ENCODE results near the gene ARPC5L.
A peak's percentile ranks its signal among the peaks of the same experiment; 100 is the strongest.
"Not testable (repeated sequence)": the region's sequence is repeated elsewhere in the genome, so short reads cannot be mapped to it uniquely, and the experiment has no call there.

Gene ARPC5L

DNA sequence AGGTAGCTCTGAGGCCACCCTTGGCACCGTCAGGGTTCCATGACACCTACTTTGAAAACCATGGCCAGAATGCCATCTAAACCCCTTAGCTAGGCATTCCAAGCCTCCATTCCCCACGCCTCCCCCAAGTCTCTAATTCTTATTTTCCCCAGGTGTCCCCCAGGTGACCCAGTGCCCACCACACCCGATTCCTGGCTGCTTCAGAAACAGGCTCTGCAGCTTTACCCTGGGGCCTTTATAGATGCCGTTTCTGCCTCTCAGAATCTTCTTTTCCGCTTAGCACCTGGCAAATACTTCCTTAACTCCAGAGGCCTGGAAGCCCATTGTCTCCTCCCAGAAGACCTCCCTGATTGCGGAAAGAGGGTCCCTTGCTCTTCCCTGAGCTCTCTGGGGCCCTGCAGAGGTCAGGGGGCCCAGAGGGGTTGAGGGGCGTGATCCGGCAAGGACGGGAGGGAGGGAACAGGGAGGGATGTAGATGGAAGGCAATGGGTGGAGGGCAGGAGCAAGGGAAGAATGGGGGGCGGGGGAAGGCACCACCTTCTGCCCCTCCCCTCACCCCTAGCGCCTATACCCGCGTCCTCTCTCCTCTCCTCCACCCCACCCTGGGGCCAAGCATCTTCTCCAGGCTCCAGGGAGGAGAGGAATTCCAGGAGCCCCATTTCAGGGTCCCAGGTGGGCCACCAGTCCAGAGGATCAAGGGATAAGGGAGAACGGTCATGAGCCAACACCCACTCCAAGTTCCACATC, 20.7 kb upstream of the ARPC5L start:
- peak in 1 of 2 experiments; percentile 2 for DNase-seq

DNA sequence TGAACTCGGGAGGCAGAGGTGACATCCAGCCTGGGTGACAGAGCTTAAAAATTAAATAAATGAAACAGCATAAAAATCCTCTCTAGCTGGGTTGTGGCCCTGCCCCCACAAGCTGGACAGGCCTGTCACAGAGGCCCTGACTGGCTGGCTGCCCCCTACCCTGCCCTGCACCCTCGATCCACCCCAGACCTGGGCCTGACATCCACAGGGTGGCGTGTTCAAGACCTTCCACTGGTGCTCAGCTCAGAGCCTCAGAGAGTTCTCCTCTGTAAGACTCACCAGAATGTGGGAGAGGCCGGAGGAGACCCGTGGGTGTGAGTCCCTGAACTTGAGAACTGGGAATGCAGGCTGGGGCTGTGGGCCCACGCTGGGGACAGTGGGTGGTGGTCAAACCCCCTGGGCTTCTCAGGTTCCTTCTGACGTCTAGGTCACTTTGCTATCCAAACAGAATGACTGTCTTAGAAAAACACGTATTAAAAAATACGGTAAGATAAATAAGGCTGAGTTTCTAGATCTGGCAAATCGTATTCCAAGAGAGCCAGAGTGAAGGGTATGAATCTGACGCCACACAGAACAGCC, 18.4 kb upstream of the ARPC5L start:
- no peak for DNase-seq

DNA sequence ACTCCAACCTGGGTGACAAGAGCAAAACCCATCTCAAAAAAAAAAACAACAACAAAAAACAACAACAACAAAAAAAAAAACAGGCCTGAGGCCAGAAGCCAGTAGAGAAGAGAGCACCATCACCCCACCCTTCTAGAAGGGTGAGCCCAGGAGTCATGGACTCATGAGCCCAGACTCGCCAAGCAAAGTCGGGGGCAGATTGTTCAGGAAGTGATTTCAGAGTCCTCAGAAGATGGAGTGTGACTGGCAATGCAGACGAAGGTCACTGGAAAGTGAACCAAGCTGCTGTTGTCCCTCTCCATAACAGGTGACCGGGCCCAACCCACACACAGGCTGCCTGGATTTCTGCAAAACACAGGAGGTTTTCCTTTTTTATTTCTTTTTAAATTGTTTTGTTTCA, 17.6 kb upstream of the ARPC5L start:
- no peak for DNase-seq

DNA sequence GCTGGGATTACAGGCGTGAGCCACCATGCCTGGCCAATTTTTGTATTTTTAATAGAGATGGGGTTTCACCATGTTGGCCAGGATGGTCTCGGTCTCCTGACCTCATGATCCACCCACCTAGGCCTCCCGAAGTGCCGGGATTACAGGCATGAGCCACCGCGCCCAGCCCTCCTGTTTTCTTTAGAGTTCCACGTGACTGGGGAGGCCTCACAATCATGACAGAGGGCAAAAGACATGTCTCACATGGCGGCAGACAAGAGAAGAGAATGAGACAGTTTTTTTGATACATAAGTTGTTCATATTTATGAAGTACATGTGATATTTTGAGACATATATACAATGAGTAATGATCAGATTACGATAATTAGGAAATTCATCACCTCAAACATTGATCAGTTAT, 15.5 kb upstream of the ARPC5L start:
- not testable (repeated sequence) for DNase-seq

DNA sequence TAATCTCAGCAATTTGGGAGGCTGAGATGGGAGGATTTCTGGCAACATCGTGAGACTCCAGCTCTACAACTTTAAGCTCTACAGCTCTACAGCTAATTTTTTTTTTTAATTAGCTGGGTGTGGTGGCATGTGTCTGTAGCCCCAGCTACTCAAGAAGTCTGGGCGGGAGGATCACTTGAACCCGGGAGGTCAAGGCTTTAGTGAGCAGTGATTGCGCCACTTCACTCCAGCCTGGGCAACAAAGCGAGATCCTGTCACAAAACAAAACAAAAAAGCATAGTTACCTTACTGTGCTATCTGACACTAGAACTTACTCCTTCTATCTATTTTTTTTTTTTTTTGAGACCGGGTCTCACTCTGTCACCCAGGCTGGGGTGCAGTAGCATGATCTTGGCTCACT, 15.0 kb upstream of the ARPC5L start:
- DNase-seq = no peak

DNA sequence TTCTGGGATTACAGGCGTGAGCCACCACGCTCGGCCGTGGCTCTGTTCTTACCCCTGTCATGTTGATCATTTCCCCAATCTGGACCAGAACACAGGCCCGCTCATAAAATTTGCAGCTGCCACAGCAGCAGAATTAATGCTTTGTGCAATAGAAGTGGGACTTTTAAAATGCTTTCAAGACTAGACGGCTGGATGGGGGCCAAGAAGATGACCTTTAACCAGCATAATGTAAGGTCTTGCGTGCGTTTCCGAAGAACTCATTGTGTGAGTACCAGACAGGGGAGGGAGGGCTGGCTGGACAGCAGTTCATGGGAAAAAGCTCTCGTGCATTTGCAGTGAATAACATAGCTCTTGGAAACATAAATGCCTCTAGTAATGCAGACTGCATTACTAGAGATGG, 12.1 kb upstream of the ARPC5L start:
- DNase-seq = no peak

DNA sequence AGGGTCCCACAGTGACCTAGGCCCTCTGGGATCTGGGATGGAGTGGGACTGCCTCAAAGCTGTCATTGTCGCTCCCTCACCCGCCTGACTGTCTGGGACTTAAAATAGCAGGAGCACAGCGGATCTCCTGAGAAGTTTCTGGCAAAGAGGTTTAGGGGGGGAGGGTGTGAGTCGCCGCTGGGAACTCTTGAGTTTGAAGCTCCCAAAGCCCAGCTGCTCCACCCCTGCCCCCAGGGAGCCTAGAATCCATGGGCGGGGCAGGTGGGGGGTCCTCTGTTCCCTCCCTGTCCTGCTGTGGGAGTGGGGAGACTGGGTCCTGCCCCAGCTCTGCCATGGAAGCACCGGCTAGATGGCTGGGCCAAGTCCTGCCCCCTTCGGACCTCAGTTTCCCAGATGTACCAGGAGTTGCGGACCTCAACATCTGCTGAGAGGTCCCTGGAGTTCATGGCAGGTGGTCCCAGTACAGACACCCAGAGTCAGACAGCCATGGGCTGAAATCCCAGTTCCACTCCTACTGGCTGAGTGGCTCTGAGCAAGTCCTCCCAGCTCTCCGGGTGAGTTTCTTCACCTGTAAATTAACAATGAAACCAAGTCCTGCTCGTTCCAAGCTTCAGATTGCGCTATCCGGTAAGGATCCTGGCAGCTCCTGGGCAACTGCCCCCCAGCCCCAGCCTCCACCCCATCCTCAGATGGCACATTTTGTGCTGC, 9.7 kb upstream of the ARPC5L start:
- DNase-seq = no peak

DNA sequence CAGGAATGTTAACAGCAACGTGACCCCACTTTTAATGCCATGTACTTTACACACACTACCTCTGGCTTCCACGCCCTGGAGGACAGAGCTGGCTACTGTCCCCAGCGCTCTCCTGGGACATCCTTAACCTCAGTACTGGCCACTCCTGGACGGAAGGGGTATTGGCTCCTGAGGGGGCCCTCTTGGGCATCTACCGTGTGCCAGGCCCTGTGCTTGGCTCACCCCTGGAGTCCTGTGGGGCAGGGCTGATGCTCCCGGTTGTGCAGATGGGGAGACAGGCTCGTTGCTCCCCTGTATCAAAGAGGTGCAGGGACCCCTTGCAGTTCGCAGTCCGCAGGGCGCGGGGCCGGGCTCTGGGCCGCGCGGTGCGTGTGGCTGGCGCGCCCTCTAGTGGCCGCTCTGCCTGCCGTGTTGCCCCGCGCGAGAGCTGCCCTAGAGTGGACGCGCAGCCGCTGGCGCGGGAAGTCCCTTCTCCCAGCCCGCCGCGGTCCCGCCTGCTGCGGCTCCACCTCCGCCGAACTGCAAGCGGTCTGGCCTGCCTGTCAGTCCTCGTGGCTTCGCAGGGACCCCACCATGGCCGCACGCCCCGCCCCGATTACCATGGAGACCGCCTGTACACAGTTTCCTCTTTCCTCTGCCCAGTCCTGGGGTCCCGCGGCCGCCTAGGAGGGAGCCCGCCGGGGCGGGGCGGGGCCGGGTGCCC, 8.9 kb upstream of the ARPC5L start, which contains the start of gene WDR38:
TSS of gene WDR38 (plus strand) at position 632 of the 703 bp plus-strand sequence. CDS start 72 bp downstream, outside the sequence.
- peak; percentile 21 to 73 for DNase-seq

DNA sequence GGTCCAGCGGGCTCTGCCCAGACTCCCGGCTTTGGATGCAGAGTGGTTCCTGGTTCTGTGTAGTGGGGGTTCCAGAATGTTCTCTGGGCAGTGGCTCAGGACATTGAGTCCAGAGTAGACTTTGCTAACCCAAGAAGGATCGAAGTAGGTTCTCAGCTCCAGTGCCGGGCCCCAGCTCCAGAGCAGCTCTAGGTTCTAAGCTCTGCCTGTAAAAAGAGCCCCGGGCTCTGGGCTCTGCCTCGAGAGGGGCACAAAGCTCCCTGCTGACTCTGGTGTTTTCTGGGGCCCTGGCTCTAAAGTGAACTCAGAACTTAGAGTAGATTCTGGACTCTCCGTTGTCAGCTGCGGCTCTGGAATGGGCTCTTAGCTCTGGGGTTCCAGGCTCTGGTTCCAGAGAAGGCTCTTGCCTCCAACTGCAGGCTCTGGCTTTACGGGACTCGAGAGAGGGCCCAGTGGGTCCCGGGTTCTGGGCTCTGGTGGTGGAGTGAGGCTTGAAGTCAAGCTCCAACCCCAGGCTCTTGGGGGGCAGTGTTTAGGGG, 8.3 kb upstream of the ARPC5L start:
- no peak for DNase-seq

DNA sequence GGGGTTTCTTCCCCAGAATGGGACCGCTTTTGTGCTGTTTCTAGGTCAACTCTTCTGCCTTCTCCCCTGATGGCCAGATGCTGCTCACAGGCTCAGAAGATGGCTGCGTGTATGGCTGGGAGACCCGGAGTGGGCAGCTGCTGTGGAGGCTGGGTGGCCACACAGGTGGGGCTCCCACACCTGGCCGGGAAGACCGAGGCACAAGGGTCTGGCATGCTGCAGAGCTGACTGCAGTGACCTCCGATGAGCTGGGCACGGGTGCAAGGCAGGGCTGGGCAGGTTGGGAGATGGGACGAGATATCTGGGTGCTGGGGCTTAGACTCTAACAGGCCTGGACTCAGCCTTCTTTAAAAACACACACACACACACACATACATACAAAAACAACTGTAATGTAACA, 7.8 kb upstream of the ARPC5L start:
- DNase-seq = no peak

DNA sequence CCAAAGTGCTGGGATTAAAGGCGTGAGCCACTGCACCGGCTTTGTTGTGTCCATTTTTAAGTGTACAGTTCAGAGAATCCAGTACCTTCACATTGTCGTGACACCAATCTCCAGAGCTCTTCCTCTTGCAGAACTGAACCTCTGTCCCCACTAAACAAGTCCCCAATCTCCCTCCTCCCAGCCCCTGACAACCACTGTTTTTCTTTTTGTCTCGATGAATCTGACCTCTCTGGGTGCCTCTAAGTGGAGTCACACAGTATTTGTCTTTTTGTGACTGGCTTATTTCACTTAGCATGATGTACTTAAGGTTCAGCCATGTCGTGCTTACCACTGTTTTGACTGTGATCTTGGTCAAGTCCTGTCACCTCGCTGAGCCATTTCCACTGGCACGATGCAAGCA, 7.1 kb upstream of the ARPC5L start:
- DNase-seq = no peak

DNA sequence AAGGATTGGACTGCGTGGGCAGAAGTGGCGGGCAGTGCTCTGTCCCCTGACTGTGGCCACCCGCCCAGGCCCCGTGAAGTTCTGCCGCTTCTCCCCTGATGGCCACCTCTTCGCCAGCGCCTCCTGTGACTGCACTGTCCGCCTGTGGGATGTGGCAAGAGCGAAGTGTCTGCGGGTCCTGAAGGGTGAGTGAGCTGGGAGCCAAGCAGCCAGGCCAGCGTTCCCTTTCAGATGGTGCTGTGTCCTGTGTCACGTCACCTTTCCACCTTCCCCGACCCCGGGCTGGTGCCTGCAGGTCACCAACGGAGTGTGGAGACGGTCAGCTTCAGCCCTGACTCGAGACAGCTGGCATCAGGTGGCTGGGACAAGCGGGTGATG, 6.4 kb upstream of the ARPC5L start:
- DNase-seq = no peak

DNA sequence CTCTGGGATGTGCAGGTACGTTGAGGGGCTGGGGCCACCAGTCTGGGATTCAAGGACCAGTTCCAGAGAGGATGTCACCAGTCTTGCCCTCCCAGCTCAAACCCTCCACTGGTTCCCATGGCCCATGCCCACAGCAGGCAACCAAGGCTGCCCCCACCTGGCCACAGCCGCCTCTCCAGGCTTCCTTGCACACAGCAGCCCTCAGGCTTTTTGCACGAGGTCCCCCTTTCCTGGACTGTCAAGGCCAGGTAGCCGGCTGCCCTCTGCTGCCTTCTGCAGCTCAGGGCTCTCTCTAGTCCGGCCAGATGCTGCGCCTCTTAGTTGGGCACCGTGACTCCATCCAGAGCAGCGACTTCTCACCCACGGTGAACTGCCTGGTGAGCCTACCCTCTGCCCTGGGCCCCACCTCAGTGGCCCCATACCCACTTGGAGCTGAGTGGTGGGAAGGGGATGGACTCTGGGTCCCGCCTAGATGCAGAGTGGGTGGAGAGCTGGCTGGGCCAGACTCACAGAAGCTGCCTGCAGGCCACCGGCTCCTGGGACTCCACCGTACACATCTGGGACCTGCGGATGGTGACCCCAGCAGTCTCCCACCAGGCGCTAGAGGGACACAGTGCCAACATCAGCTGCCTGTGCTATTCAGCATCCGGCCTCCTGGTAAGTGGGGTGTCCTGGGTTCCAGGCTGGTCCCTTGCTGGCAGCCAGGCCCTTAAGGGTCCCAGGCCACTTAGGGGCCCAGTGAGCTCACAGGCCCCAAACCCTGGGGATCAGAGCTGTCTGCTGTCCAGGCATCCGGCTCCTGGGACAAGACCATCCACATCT, 5.8 kb upstream of the ARPC5L start:
- peak in 1 of 2 experiments; percentile 40 for DNase-seq

DNA sequence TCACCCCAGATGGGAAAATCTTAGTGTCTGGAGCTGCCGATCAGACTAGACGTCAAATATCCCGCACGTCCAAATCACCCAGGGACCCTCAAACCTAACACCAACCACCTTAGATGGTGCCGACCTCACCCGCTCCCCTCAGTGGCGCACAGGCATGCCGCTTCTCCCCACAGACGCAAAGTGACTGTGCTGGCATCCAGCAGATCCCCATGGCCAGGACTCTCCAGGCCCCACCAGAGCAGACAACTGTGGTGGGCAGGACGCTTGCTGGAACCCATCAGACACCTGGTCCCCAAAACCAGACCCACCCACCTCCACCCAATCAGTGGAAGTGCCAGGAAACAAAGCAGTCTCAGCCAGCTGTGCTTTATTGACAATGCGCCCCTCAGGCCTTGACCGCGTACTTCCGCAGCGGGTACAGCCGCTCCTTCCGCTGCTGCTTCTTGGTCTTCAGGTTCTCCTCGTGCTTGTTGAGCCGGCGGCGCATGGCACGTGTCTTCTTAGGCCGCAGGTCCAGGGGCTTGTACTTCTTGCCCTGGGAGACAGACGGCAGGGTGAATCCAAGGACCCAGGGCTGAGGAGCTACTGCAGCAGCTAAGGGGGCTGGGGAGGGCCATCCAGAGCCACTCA, 4.3 kb upstream of the ARPC5L start:
- no peak for DNase-seq

DNA sequence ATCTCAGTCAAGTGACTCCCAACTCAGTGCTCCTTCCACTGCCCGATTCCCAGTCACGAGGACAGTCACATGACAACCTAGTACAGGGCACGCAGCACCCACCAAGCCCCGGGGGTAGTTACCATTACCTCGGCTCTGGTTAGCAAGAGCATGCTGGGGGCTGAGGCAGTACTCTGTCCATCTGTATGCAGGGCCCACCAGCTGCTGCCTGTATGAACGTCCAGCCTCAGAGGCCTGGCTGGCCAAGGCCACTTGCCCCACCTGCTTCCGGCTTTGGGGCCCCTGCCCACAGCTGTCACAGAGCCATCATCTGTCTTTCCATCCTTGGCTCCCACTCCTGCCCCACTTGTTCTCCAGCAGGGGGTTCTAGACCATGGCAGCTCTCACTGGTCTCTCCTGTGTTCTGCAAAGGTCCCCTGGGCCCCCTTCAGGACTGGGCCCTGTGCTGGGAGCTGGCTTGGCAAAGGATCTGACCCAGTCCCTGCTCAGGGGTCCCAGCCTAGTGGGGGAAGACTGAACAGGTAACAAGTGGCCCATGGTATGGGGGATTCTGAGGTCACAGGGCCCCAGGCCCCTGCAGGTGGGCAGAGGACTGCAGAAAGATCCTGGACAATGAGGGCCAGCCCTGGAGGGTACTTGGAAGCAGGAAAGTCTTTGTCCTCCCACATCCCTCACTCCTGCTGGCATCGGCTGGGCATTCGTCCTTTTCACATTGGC, 3.4 kb upstream of the ARPC5L start:
- DNase-seq = no peak

DNA sequence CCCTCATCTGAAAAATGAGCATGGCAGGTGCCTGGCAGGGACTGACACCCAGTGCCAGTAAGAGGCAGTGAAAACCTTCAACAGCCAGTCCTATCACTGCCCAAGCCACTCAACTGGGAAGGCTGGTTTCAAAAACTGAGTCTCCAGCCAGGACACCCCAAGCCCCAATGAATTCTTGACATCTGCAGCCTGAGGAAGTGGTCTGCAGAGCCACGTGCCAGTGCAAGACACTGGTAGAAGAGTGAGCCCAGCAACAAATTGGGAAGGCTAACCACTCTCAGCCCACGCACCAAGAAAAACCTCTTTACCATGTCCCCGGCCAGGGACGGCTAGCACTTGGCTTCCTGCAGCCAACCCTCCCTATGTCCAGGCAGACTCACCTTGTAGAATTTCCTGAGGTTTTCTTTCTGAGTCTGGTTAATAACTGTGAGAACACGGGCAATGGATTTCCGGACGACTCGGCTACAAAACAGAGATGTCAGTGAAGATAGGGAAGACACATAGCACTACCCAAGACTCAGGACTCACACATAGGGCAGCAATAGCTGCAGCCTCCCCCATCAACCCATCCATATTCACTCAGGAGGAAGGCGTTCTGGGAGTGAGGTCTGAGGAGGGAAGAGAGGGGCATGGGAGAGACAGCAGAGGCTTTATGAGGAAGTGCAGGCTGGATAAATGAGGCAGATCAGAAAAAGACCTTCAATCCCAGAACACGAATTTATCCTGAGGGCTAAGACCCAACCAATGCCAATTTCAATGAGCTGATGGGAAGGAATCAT, 1.9 kb upstream of the ARPC5L start:
- no peak for DNase-seq

DNA sequence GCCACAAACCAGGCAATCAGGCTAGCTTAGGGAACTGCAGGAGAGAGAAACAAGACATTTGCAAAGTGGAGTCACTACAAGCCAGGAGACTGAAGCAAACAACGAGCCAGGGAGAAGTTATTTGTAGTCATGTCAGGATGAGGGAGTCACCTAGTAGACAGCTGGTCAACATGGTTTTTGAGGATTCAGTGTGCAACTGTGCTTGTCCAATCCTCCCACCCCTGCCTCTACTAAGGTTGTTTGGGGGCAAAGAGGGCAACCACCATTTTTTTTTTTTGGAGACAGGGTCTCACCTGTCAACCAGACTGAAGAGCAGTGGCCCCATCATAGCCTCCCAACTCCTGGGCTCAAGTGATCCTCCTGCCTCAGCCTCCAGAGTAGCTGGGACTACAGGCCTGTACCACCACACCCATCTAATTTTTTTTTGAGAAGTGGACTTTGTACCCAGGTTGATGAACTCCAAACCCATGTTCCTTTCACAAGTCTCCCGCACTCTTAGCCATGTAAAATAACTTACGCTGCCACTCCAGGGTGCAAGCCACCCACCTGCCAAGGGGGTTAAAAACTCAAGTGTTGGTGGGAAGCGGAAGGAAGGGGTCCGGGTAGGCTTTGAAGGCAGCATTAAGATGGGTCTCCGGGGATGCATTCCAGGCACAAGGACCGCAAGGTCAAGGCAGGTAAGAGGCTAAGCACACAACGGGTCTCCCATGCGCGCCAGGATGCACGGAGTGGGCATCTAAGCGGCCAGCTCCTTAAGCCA, 1.2 kb upstream of the ARPC5L start:
- no peak for DNase-seq

DNA sequence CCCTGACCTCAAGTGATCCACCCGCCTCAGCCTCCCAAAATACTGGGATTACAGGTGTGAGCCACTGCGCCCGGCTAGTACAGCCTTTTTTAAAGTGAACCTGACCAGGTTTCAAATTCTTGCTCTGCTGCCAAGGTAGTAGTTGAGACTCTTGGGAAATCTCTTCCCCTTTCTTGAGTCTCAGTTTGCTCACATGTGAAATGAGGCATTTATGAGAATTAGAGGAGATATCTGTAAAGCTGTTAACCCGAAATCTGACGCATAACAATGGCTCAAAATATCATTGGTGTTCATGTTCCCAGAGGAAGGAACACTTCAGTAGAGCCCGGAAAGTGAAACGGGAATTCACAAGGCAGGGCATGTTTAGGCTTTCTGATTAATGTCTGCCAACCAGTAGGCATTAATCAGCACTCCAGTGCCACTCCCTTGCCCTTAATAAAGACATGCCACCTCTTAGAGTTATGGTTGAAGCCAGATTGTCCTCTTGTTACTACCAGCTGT, 1.5 kb downstream of the ARPC5L start:
- DNase-seq = no peak
